ENCODE data around the gene ALG11. TPM values are rescaled to one million over a fixed set of nuclear protein-coding genes. Genes with fewer than 3 reads are reported as not detected.
"Not testable (repeated sequence)": the region's sequence is repeated elsewhere in the genome, so short reads cannot be mapped to it uniquely, and the experiment has no call there.

Gene ALG11
- total RNA-seq, 1 donor from 2014 or later, result 28.7 TPM

DNA sequence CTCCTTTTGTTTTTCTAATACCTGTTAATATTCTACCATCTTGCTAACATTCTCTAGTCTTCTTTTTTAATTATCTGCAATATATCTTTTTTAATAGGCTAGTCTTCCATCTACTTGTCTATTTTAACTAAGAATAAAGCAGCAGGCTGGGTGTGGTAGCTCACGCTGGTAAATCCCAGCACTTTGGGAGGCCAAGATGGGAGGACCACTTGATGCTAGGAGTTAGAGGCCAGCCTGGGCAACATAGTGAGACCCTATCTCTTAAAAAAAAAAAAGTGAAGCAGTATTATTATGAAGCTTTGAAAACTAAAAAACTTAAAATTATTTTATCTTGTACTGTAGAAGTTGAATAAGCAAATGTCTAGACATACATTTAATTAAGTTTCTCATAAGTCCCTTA lies 15.6 kb downstream of the ALG11 start:
- intact Hi-C loops (cut with micrococcal nuclease), result no loop called here

DNA sequence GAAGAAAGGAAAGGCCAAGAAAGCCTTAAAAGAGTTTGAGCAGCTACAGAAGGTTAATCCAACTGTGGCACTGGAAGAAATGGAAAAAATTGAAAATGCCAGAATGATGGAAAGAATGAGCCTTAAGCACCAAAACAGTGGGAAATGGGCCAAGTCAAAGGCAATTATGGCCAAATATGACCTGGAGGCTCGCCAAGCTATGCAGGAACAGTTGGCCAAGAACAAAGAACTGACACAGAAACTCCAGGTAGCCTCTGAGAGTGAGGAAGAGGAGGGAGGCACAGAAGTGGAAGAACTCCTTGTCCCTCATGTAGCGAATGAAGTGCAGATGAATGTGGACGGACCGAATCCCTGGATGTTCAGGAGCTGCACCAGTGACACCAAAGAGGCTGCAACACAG lies 17.4 kb downstream of the ALG11 start:
- intact Hi-C loops (cut with micrococcal nuclease), result no loop called here

DNA sequence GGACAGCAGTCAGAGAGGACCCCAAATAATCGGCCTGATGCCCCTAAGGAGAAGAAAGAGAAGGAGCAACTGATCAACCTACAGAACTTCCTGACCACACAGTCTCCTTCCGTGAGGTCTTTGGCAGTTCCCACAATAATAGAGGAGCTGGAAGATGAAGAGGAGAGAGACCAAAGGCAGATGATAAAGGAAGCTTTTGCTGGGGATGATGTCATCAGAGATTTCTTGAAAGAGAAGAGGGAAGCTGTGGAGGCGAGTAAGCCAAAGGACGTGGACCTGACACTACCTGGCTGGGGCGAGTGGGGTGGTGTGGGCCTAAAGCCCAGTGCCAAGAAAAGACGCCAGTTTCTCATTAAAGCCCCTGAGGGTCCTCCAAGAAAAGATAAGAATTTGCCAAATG lies 18.2 kb downstream of the ALG11 start:
- intact Hi-C loops (cut with micrococcal nuclease), result not testable (repeated sequence)

DNA sequence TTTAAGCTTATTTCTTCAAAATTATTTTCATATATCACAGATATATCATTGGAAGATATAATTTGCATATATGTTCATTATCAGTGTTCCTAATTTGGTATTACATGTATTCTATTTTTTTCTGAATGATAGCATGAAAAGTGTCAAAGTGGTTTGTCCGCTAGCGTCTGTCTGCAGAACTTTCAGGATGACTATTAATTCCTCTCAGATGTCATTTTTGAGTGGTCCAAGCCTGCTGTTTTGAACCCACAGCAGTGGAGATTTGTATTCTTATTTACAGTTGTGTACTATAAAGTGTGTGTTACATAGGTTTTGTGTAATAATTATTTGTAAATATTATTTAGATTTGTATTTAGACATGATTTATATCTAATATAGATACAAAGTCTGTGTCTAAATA lies 20.8 kb downstream of the ALG11 start:
- intact Hi-C loops (cut with micrococcal nuclease), result no loop called here

DNA sequence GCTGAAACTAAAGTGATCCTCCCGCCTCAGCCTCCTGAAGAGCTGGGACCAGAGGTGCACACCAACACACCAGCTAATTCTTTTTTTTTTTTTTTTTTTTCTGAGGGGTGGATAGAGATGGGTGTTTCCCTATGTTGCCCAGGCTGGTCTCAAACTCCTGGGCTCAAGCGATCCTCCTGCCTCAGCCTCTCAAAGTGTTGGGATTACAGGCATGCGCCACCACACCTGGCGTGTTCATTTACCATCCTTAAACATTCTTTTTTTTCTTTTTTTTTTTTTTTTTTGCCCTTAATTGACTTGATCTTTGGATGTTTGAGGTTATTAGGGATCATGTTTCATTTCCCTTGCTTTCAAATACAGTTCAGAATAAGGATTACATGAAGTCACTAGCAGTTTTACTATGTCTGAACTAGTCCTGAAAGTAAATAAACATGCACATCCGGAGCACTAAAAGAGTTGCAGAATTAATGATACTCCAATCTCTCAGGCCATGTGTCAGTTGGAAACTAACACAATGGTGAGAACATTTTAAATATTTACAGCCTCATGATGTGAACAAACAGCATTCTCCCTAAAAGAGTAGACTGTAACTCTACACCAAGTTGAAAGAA lies 22.5 kb downstream of the ALG11 start:
- intact Hi-C loops (cut with micrococcal nuclease), result no loop called here

DNA sequence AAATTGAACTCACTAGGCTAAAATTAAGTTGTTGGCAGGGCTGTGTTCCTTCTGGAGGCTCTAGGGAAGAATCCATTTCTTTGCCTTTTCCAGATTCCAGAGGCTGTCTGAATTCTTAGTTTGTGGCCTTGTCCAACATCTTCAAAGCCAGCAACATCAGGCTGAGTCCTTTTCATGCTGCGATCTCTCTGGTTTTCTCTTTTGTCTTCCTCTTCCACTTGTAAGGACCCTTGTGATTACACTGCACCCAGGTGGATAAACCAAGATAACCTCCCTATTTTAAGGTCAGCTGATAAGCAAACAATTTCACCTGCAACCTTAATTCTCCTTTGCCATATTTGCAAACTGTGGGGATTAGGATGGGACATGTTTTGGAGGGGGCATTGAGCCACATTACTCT lies 23.8 kb downstream of the ALG11 start:
- intact Hi-C loops (cut with micrococcal nuclease), result no loop called here

DNA sequence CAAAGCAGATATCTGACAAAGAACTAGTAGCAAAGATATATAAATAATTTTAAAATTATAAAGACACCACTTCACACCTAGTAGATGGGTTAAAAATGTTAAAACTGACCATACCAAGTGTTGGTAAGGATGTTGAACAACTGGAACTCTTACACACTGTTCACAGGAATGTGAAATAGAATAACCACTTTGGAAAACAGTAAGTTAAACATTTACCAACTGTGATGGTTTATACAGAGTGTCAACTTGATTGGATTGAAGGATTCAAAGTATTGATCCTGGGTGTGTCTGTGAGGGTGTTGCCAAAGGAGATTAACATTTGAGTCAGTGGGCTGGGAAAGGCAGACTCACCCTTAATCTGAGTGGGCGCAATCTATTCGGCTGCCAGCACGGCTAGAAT lies 31.5 kb downstream of the ALG11 start:
- intact Hi-C loops (cut with micrococcal nuclease), result no loop called here

DNA sequence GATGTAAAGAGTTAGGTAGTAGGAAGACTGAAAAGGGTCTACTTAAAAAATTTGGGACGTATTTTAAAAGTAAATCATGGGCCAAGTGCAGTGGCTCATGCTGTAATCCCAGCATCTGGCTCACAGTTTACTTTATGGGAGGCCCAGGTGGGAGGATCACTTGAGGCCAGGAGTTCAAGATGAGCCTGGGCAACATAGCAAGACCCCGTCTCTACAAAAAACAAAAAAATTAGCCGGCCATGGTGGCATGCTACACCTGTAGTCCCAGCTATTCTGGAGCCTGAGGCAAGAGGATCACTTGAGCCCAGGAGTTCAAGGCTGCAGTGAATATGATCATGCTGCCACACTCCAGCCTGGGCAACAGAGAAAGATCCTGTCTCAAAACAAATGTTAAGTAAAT lies 35.3 kb downstream of the ALG11 start:
- intact Hi-C loops (cut with micrococcal nuclease), result no loop called here

DNA sequence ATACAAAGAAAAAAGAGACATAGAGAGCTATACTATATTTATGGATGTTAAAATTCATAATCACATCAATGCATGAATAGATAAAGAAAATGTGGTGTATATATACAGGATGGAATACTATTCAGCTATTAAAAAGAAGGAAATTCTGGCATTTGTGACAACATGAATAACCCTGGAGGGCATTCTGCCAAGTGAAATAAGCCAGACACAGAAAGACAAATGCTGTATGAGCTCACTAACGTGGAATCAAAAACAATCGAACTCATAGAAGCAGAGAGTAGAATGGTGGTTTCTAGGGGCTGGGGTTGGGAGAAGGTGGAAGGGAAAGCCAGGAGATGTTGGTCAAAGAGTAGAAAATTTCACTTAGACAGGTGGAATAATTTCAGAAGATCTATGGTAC lies 36.3 kb downstream of the ALG11 start:
- intact Hi-C loops (cut with micrococcal nuclease), result no loop called here

DNA sequence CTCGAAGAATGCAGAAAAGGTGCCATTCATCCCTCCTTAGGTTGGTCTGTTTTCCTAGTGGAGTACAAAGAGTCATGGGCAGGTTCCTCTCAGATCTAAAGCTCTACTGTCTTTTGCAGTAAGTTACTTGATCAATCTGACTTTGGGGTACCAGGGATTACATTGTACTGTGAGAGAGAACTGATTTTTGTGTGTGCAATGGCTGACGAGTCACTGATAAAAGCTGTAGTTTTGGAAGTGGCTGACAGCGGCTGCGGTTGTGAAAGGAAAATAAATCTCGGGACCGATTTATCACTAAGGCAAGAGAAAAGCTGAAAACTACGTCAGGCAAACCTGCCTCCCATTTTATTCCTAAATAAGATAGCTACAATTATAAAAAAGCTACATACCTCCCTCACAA lies 39.2 kb downstream of the ALG11 start:
- intact Hi-C loops (cut with micrococcal nuclease), result no loop called here

DNA sequence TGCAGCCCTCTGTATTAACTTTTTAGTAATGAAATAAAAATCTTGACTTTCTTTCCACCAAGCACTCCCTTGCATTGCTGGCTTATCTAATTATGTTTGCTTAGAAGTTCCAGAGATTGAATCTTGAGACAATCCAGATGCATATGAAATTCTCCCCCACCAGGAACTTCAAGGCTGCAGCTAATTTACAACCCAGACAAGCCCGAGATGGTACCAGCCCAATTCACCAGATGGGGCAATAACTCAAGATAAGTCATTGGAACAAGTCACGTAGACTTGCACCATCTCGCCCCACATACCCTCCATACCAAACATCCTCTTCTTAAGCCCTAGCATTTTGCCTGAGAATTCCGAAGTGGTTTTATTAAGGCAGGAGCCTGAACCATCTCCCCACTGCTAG lies 41.3 kb downstream of the ALG11 start:
- intact Hi-C loops (cut with micrococcal nuclease), result no loop called here

DNA sequence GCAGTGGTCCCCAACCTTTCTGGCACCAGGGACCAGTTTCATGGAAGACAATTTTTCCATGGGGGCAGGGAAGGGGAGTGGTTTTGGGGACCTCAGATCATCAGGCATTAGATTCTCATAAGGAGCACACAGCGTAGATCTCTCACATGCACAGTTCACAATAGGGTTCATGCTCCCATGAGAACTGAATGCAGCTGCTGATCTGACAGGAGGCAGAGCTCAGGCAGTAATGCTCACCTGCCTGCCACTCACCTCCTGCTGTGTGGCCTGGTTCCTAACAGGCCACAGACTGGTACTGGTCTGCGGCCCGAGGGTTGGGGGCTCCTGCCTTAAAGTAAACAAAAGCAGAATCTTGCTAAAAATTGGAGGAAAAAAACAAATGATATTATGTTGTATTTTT lies 48.9 kb downstream of the ALG11 start:
- intact Hi-C loops (cut with micrococcal nuclease), result not testable (repeated sequence)

DNA sequence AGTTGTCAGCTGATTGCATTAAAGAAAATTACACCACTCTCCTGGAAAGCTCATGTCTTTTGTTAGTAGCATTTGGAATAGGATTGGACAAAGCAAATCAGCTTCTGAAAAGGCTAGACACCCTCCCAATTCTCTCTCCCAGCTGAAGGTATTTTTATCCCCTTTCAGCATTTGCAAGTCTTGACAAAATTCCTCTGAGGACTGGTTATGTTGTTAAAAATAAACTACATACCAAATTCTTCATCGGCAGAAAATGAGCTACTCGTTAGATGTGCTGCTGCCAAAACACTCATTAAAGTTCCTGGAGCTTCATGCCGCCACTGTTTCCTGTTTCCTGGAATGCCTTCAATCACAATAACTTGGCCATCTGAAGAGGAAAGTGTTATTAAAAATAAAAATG lies 49.4 kb downstream of the ALG11 start:
- intact Hi-C loops (cut with micrococcal nuclease), result no loop called here

DNA sequence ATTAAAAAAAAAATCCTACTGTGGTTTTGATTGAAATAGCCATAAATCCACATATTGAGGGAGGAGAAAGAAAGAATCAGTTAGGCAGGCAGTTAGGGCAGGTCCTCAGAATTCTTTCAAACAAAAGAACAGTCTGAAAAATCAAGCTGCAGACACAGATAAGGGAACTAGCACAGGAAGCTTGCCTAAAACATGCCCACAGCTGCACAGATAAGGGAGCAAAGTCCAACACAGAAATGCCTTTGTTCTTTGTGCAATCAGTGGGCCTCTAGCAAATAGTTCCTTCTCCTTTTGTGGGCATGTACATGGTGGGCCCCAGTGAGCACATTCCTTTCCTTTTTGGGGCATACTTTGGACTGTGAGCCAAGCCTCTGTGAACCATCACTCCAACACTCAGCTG lies 55.0 kb downstream of the ALG11 start:
- intact Hi-C loops (cut with micrococcal nuclease), result no loop called here

DNA sequence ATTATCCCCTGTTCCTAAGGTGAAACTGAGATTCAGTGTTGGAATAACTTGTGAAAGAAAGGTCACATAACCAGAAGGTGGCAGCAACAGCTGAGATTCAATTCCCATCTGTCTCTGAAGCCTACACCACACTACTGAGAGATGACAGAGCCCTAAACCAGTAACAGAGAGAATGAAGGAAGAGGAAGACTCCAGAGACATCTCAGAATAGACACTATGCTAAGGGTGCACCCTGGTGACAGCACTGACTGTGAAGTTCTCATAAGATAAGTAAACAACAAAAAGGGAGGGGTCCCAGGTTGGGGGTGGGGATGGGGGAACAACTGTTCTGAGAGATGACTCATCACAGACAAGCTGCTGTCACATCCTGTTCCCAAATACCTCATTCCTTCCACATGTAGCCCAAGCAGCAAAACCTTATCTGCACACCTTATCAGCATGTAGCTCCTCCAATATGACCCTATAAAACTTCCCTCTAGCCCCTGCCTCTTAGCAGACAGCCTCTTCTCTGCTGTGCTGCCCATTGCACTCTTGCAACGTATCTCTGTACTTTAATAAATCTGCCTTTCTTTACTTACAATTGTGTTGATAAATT lies 58.8 kb downstream of the ALG11 start:
- intact Hi-C loops (cut with micrococcal nuclease), result no loop called here

Other genes with a start within 250 kb of the ALG11 start
- 3.8 and 4.6 TPM in 2 replicates for gene DHRS12, start 208.2 kb upstream of the ALG11 start, total RNA-seq
- gene TMEM272, start 167.2 kb upstream of the ALG11 start, total RNA-seq, result not detected in 2 replicates
- not detected in 2 replicates for gene CCDC70, start 150.4 kb upstream of the ALG11 start, total RNA-seq
- gene ATP7B, start 948 bp upstream of the ALG11 start, total RNA-seq, result 0.84 and 1.9 TPM in 2 replicates
- 11.8 and 12.9 TPM in 2 replicates for gene UTP14C, start 12.3 kb downstream of the ALG11 start, total RNA-seq
- gene NEK5, start 116.7 kb downstream of the ALG11 start, total RNA-seq, result 0.05 and 0.09 TPM in 2 replicates
- 5.2 and 7.6 TPM in 2 replicates for gene NEK3, start 147.2 kb downstream of the ALG11 start, total RNA-seq